Natural killer cell (primary cell): ENCODE data around the gene ZNF91. TPM values are rescaled to one million over a fixed set of nuclear protein-coding genes. Genes with fewer than 3 reads are reported as not detected.
"Not testable (repeated sequence)": the region's sequence is repeated elsewhere in the genome, so short reads cannot be mapped to it uniquely, and the experiment has no call there.

Experiments used
- ATAC-seq, 3 donors: fragments of 150-1000 bp in 2 of 3; fragments of 200-7000 bp in 1 of 3; cut with Tn5 transposase; 1 replicate in 1 of 3; 2 replicates in 2 of 3; pipeline ENCODE4 v1.10.0; 2021; ENCODE audit warnings: mild to moderate bottlenecking in 2 of 3, moderate library complexity in 2 of 3
- DNase-seq, 2 donors: peaks; one replicate each; pipeline versions ENCODE4 v3.0.0 to v3.0.0-alpha.2; 2013 to 2021; ENCODE audit warnings: mixed read lengths in 1 of 2
- H3K27ac ChIP-seq: one replicate; pipeline ENCODE4 v1.5.1; 2013; ENCODE audit warnings: mild to moderate bottlenecking, low read length
- H3K27me3 ChIP-seq: one replicate; pipeline ENCODE4 v1.6.1; 2013; ENCODE audit warnings: low read length; ENCODE audit not compliant: control insufficient read depth, insufficient read depth
- H3K36me3 ChIP-seq: one replicate; pipeline ENCODE4 v1.6.1; 2013; ENCODE audit warnings: low read length; ENCODE audit not compliant: control insufficient read depth, insufficient read depth
- H3K4me1 ChIP-seq: one replicate; pipeline ENCODE4 v1.6.1; 2013; ENCODE audit warnings: low read length; ENCODE audit not compliant: control insufficient read depth, insufficient read depth
- H3K4me3 ChIP-seq: one replicate; pipeline ENCODE4 v1.5.1; 2013; ENCODE audit warnings: low read length
- H3K9me3 ChIP-seq: one replicate; pipeline ENCODE4 v1.6.1; 2013; ENCODE audit warnings: low read length; ENCODE audit not compliant: control insufficient read depth, insufficient read depth
- H3K27ac Mint-ChIP-seq, 2 donors: one replicate each; pipeline ENCODE4 v1.8.0; 2022; ENCODE audit warnings: mild to moderate bottlenecking in 2 of 2, mixed read lengths in 2 of 2, moderate library complexity in 1 of 2
- H3K27me3 Mint-ChIP-seq, 2 donors: one replicate each; pipeline ENCODE4 v1.8.0; 2022; ENCODE audit warnings: low read depth in 2 of 2, mixed read lengths in 2 of 2
- H3K36me3 Mint-ChIP-seq: one replicate; pipeline ENCODE4 v1.8.0; 2022; ENCODE audit warnings: mixed read lengths
- H3K4me1 Mint-ChIP-seq, 2 donors: one replicate each; pipeline ENCODE4 v1.8.0; 2022; ENCODE audit warnings: mixed read lengths in 2 of 2
- H3K4me3 Mint-ChIP-seq: one replicate; pipeline ENCODE4 v1.8.0; 2022; ENCODE audit warnings: mild to moderate bottlenecking, moderate library complexity, mixed read lengths
- H3K9me3 Mint-ChIP-seq, 2 donors: one replicate each; pipeline ENCODE4 v1.8.0; 2022; ENCODE audit warnings: mixed read lengths in 2 of 2
- CTCF ChIP-seq: fragments of 200-600 bp; IDR thresholded peaks from one replicate; pipeline ENCODE4 v1.8.0; 2022; ENCODE audit warnings: antibody characterized with exemption
- WGBS: methylation state at CpG from one replicate; pipeline ENCODE4 v1.1.7; 2013; ENCODE audit warnings: missing lambda C conversion rate; ENCODE audit not compliant: insufficient coverage; 5-methylcytosine and 5-hydroxymethylcytosine counted together
- intact Hi-C: fragments of 100-400 bp; cut with micrococcal nuclease; formaldehyde crosslinking; loops from one replicate; pipeline ENCODE4 v1.14.2; 2022
- total RNA-seq, 4 donors: library from RNA; stranded (reverse); fragments of 120-200 nt in 1 of 4; gene quantifications; one replicate each; pipeline versions ENCODE4 v1.2.3 to v1.2.4, GENCODE V29; 2013 to 2022

Gene ZNF91
- total RNA-seq, 3 donors from 2014 or later (not counting 1 experiment from before 2014, with no cell fraction given): 92.3 to 144 (median 96.7) TPM

- peaks cover 2 to 11% of the 10 kb centered on the region in 2 donors for H3K9me3 Mint-ChIP-seq
- no peaks in the 10 kb centered on the region for H3K27me3 Mint-ChIP-seq
- H3K36me3 Mint-ChIP-seq: peaks cover 18% of the 10 kb centered on the region
- Histone ChIP-seq H3K36me3 (peaks cover 16% of the 10 kb centered on the region), H3K27ac (peak overlapping the region; percentile 20), H3K4me1 (peaks cover 7% of the 10 kb centered on the region), H3K9me3 (peaks cover 12% of the 10 kb centered on the region), H3K4me3 (no peak overlapping the region), H3K27me3 (no peaks in the 10 kb centered on the region)
- H3K27ac Mint-ChIP-seq: peak overlapping the region; percentile 86 to 92
- H3K4me1 Mint-ChIP-seq: peaks cover 45 to 56% of the 10 kb centered on the region in 2 donors
- ATAC-seq (peak; percentile 88 to 91 (median 89)), DNase-seq (peak in 1 of 2 donors; percentile 24)
- peak overlapping the region; percentile 70 for H3K4me3 Mint-ChIP-seq
- WGBS: 40% methylated on average over 1 of the region's 1 CpG
- no peak for TF ChIP-seq CTCF
- intact Hi-C loops: loop anchor here (2.0 kb wide), 1 partner anchor 16 kb away; the partner anchor contains the start of gene ZNF91
Measured at GRCh38 chr19:23378948-23379347, 16.3 kb downstream of the ZNF91 start.

DNA sequence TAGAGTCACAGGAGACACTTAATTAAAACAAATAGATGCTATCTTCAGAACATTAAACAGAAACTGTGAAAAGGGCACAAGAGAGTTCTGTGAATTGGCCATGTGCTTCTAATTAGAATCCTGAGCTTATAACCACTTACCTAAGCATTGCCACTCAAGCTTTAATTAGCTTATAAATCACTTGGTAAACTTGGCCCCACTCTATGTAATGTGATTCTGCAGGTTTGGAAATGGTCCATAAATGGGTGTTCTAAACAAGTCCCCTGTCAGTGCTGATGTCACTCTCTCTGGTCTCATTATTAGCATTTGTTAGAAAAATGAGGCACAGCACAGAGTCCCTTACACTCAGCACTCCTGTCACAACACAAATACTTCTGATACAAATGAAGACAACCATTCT, 18.0 kb downstream of the ZNF91 start:
- TF ChIP-seq CTCF: no peak
- Mint-ChIP-seq H3K36me3 (peaks cover 9% of the 10 kb centered on the region), H3K4me1 (peaks cover 43 to 44% of the 10 kb centered on the region in 2 donors), H3K27me3 (no peaks in the 10 kb centered on the region), H3K4me3 (no peak overlapping the region), H3K27ac (peak overlapping the region; percentile 65 to 92), H3K9me3 (peaks cover 0 to 2% of the 10 kb centered on the region in 2 donors)
- Histone ChIP-seq H3K27ac (no peak overlapping the region), H3K27me3 (no peaks in the 10 kb centered on the region), H3K9me3 (peaks cover 9% of the 10 kb centered on the region), H3K4me1 (peaks cover 7% of the 10 kb centered on the region), H3K36me3 (peaks cover 20% of the 10 kb centered on the region), H3K4me3 (no peak overlapping the region)
- intact Hi-C loops: no loop called here
- no peak for DNase-seq
- ATAC-seq: no peak

DNA sequence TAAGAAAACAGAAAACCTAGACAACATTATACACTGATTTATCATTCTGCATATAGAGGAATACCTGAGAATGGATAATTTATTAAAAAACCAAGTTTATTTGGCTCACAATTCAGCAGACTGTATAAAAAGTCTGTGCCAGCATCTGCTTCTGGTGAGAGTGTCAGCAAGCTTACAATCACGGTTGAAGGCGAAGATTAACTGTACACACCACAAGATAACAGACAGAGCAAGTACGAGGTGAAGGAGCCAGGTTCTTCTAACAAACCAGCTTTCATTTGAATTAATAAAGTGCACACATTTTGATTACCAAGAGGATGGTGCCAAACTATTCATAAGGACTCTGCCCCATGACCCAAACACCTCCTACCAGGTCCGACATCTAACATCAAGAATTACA, 28.8 kb downstream of the ZNF91 start:
- Histone ChIP-seq H3K27me3 (no peaks in the 10 kb centered on the region), H3K9me3 (peaks cover 45% of the 10 kb centered on the region), H3K4me3 (no peak overlapping the region), H3K27ac (no peak overlapping the region), H3K4me1 (no peaks in the 10 kb centered on the region), H3K36me3 (peaks cover 39% of the 10 kb centered on the region)
- no peaks in the 10 kb centered on the region for H3K4me1 Mint-ChIP-seq
- DNase-seq: no peak
- no peak overlapping the region for H3K4me3 Mint-ChIP-seq
- intact Hi-C loops: no loop called here
- H3K27ac Mint-ChIP-seq: no peak overlapping the region
- 97% methylated on average over 4 of the region's 4 CpGs for WGBS
- H3K9me3 Mint-ChIP-seq: peaks cover 3% of the 10 kb centered on the region in 2 donors
- TF ChIP-seq CTCF: no peak
- H3K36me3 Mint-ChIP-seq: peaks cover 33% of the 10 kb centered on the region
- ATAC-seq: no peak
- H3K27me3 Mint-ChIP-seq: no peaks in the 10 kb centered on the region

GRCh38 chr19:23366031-23366430, 29.2 kb downstream of the ZNF91 start:
- H3K9me3 Mint-ChIP-seq, DNase-seq, H3K27ac ChIP-seq, H3K4me1 Mint-ChIP-seq, H3K4me1 ChIP-seq, intact Hi-C loops, H3K4me3 Mint-ChIP-seq, H3K4me3 ChIP-seq, H3K27ac Mint-ChIP-seq, H3K27me3 Mint-ChIP-seq, ATAC-seq, H3K27me3 ChIP-seq: not testable (repeated sequence)
- peaks cover 37% of the 10 kb centered on the region for H3K36me3 ChIP-seq
- H3K36me3 Mint-ChIP-seq: peaks cover 37% of the 10 kb centered on the region
- H3K9me3 ChIP-seq: peaks cover 43% of the 10 kb centered on the region
- 94% methylated on average over 10 of the region's 18 CpGs for WGBS
